NCI-H2227 treated with DMSO at 0.1 percent for 48 hours (cell line): Measurements from ENCODE around the gene GALNT2.

Experiments used
- DNase-seq: peaks from one replicate; lab custom pipeline; 2025; lab: John Stamatoyannopoulos, UW

The GALNT2 gene

GRCh38 chr1:230050973-230051735 is 15.9 kb upstream of the GALNT2 start:
- DNase-seq, result no peak

GRCh38 chr1:230052018-230052417 is 15.0 kb upstream of the GALNT2 start:
- no peak for DNase-seq

- no peak for DNase-seq
These were observed 14.4 kb upstream of the GALNT2 start for GRCh38 chr1:230052665-230053064.

GRCh38 chr1:230054092-230054749 is 12.8 kb upstream of the GALNT2 start:
- DNase-seq, result no peak

GRCh38 chr1:230056098-230056497 is 10.9 kb upstream of the GALNT2 start:
- DNase-seq, result no peak

GRCh38 chr1:230057100-230057499 is 9.9 kb upstream of the GALNT2 start:
- no peak for DNase-seq

GRCh38 chr1:230057681-230058565 is 9.1 kb upstream of the GALNT2 start:
- no peak for DNase-seq

- DNase-seq, result no peak
These were observed 8.4 kb upstream of the GALNT2 start for GRCh38 chr1:230058626-230059025.

GRCh38 chr1:230061801-230062200 is 5.2 kb upstream of the GALNT2 start:
- DNase-seq, result no peak

- DNase-seq, result no peak
These were observed 4.5 kb upstream of the GALNT2 start for GRCh38 chr1:230062521-230062920.

- DNase-seq, result no peak
These were observed 2.8 kb upstream of the GALNT2 start for GRCh38 chr1:230064283-230064682.

GRCh38 chr1:230065161-230065560 is 1.9 kb upstream of the GALNT2 start:
- no peak for DNase-seq

- DNase-seq, result no peak
These were observed 1.5 kb upstream of the GALNT2 start for GRCh38 chr1:230065571-230065970.

GRCh38 chr1:230066031-230066430 is 1.0 kb upstream of the GALNT2 start:
- DNase-seq, result peak; percentile 4

GRCh38 chr1:230067419-230067870 is 407 bp downstream of the GALNT2 start:
- no peak for DNase-seq

- peak; percentile 3 for DNase-seq
These were observed 1.0 kb downstream of the GALNT2 start for GRCh38 chr1:230067871-230068620.

- no peak for DNase-seq
These were observed 1.5 kb downstream of the GALNT2 start for GRCh38 chr1:230068621-230068873.

- peak; percentile 20 for DNase-seq
These were observed 2.1 kb downstream of the GALNT2 start for GRCh38 chr1:230068952-230069684.

- DNase-seq, result no peak
These were observed 2.8 kb downstream of the GALNT2 start for GRCh38 chr1:230069796-230070195.

GRCh38 chr1:230070321-230071208 is 3.5 kb downstream of the GALNT2 start:
- DNase-seq, result no peak
